Right lobe of liver (tissue), 4 donors: Measurements from ENCODE around the gene PLBD1.

Experiments
- POLR2A ChIP-seq: fragments of 450-650 bp; IDR thresholded peaks from one replicate; pipeline ENCODE4 v1.6.1; 2017; ENCODE audit warnings: antibody characterized with exemption, mild to moderate bottlenecking
- TF ChIP-seq, protein P1 (sequence below), 4 donors: fragments of 200-600 bp in 3 of 4; fragments of 450-650 bp in 1 of 4; IDR thresholded peaks; one replicate each; pipeline versions ENCODE4 v1.5.1 to v1.8.0; 2016 to 2022; ENCODE audit warnings: antibody characterized with exemption in 4 of 4, mild to moderate bottlenecking in 2 of 4
- donor health status: DM: no; HTN: no; CAD: no.
- donor health status: DM: no; HTN: no; CAD: no.
- donor health status: DM: no; HTN: yes; CAD: no.

DNA sequence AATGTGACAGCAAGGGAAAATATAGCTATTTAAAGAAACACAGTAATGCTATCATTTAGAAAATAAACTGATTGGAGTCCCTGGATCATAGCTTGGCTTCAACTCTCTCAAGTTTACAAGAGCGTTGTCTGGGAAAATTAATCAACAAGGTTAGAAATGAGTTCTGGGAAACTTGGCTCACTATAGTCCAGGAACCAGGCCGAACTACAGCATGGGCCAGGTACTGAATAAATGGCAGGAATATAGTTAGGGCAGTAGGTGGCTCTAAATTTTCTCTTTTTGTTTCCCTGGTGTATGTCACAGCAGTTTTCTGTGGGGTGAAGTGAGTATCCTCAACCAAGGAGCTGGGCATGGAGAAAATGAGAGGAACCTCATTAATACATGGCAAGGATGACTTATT lies 72.4 kb downstream of the PLBD1 start:
- TF ChIP-seq, protein P1, sequence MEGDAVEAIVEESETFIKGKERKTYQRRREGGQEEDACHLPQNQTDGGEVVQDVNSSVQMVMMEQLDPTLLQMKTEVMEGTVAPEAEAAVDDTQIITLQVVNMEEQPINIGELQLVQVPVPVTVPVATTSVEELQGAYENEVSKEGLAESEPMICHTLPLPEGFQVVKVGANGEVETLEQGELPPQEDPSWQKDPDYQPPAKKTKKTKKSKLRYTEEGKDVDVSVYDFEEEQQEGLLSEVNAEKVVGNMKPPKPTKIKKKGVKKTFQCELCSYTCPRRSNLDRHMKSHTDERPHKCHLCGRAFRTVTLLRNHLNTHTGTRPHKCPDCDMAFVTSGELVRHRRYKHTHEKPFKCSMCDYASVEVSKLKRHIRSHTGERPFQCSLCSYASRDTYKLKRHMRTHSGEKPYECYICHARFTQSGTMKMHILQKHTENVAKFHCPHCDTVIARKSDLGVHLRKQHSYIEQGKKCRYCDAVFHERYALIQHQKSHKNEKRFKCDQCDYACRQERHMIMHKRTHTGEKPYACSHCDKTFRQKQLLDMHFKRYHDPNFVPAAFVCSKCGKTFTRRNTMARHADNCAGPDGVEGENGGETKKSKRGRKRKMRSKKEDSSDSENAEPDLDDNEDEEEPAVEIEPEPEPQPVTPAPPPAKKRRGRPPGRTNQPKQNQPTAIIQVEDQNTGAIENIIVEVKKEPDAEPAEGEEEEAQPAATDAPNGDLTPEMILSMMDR (IDR thresholded peaks at IDR 0.05), result no peak
- TF ChIP-seq POLR2A, result no peak
